ENCODE measurements around the gene ACADSB. TPM values are rescaled to one million over a fixed set of nuclear protein-coding genes. Genes with fewer than 3 reads are reported as not detected.

ACADSB gene
- total RNA-seq, 3 donors from 2014 or later, result 34.8 to 48.9 (median 38.2) TPM

DNA sequence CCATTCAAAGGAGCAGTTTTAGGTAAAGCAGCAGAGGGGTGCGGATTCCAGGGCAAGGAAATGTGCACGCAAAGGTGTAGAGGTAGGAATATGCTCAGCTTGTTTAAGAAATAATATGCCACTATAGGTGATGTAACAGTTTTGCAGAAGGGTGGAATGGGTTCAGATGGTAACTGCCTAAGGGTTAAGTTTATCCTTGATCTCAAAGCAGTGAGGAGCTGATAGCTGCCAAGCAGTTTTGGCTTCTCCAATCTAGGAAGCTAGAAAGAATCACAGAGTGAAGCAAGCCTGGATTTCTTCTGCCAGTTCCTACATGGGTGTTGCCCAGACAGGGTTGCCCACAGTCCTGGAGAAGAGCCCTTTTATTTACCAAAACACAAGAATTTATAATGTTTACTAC lies 6.0 kb downstream of the ACADSB start:
- no peak for ATAC-seq

DNA sequence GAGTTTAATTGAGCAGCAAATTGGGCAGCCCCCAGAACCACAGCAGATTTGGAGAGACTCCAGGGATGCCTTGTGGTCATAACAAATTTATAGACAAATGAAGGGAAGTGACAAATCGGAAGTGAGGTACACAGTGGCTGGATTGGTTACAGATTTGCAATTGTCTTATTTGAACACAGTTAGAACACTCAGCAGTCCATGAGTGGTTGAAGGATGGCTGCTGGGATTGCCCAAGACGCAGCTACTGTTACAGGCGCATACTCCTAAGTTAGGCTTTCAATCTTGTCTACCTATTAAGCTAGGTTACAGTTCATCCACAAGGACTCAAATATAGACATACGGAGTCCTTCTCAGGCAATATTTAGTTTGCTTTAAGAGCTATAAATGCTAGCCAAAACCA lies 7.4 kb downstream of the ACADSB start:
- DNase-seq (no peak), ATAC-seq (no peak)
- intact Hi-C loops (cut with DNase I, micrococcal nuclease), result no loop called here
- H3K9me3 ChIP-seq, result no peaks in the 10 kb centered on the region
- H3K4me3 ChIP-seq, result no peak overlapping the region
- peaks cover 9% of the 10 kb centered on the region for H3K4me1 ChIP-seq (ENCODE audit: low read depth)
- no peaks in the 10 kb centered on the region for H3K36me3 ChIP-seq (ENCODE audit: low read depth)
- TF ChIP-seq, protein P1, sequence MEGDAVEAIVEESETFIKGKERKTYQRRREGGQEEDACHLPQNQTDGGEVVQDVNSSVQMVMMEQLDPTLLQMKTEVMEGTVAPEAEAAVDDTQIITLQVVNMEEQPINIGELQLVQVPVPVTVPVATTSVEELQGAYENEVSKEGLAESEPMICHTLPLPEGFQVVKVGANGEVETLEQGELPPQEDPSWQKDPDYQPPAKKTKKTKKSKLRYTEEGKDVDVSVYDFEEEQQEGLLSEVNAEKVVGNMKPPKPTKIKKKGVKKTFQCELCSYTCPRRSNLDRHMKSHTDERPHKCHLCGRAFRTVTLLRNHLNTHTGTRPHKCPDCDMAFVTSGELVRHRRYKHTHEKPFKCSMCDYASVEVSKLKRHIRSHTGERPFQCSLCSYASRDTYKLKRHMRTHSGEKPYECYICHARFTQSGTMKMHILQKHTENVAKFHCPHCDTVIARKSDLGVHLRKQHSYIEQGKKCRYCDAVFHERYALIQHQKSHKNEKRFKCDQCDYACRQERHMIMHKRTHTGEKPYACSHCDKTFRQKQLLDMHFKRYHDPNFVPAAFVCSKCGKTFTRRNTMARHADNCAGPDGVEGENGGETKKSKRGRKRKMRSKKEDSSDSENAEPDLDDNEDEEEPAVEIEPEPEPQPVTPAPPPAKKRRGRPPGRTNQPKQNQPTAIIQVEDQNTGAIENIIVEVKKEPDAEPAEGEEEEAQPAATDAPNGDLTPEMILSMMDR (IDR thresholded peaks at IDR 0.05), result no peak

More for the DNA sequence above, 6.0 kb downstream of the ACADSB start:
- TF ChIP-seq, protein P1 (IDR thresholded peaks at IDR 0.05), result no peak
- H3K9me3 ChIP-seq, result no peaks in the 10 kb centered on the region
- peaks cover 1% of the 10 kb centered on the region for H3K4me1 ChIP-seq (ENCODE audit: low read depth)
- no peak for DNase-seq
- no peaks in the 10 kb centered on the region for H3K36me3 ChIP-seq (ENCODE audit: low read depth)
- intact Hi-C loops (cut with DNase I, micrococcal nuclease), result no loop called here
- no peak overlapping the region for H3K4me3 ChIP-seq

DNA sequence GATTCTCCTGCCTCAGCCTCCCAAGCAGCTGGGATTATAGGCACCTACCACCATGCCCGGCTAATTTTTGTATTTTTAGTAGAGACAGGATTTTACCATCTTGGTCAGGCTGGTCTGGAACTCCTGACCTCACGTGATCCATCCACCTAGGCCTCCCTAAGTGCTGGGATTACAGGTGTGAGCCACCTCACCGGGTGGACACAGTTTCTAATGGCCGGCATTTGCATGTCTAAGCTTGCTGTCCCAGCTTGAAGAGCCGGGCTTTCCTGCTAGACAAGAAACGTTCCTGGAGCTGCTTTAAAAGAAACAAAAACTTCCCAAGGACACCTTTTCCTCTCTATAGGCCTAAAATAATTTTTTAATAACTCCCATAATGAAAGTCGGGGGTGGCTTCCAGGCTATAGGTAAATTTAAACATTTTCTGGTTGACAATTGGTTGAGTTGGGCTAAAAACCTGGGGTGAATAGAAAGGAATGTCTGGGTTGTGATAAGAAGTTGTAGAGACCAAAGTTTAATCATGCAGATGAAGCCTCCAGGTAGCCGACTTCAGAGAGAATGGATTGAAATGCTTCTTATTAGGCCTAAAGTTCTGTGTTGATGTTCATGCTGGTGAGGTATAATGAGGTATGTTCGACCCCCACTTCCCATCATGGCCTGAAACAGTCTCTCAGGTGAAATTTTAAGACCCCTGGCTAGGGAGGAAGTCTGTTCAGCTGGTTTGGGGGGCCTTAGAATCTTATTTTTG lies 8.8 kb downstream of the ACADSB start:
- intact Hi-C loops (cut with DNase I, micrococcal nuclease), result no loop called here
- Histone ChIP-seq H3K9me3 (no peaks in the 10 kb centered on the region), H3K36me3 (ENCODE audit: low read depth) (no peaks in the 10 kb centered on the region), H3K4me1 (ENCODE audit: low read depth) (peaks cover 13% of the 10 kb centered on the region), H3K4me3 (no peak overlapping the region)
- ATAC-seq (no peak), DNase-seq (no peak)
- TF ChIP-seq, protein P1 (IDR thresholded peaks at IDR 0.05), result no peak

DNA sequence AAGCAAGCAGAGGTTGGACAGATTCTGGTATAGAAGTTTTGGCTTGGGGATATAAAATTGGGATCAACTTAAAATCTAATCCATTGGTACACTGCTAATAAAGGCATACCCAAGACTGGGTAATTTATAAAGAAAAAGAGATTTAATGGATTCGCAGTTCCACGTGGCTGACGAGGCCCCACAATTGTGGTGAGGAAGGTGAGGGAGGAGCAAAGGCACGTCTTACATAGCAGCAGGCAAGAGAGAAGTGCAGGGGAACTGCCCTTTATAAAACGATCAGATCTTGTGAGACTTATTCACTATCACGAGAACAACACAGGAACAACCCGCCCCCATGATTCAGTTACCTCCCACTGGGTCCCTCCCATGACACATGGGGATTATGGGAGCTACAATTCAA lies 9.7 kb downstream of the ACADSB start:
- Histone ChIP-seq H3K4me3 (no peak overlapping the region), H3K36me3 (ENCODE audit: low read depth) (no peaks in the 10 kb centered on the region), H3K4me1 (ENCODE audit: low read depth) (peaks cover 13% of the 10 kb centered on the region), H3K9me3 (no peaks in the 10 kb centered on the region)
- ATAC-seq, result no peak
- DNase-seq, result no peak
- intact Hi-C loops (cut with DNase I, micrococcal nuclease), result no loop called here
- TF ChIP-seq, protein P1 (IDR thresholded peaks at IDR 0.05), result no peak

DNA sequence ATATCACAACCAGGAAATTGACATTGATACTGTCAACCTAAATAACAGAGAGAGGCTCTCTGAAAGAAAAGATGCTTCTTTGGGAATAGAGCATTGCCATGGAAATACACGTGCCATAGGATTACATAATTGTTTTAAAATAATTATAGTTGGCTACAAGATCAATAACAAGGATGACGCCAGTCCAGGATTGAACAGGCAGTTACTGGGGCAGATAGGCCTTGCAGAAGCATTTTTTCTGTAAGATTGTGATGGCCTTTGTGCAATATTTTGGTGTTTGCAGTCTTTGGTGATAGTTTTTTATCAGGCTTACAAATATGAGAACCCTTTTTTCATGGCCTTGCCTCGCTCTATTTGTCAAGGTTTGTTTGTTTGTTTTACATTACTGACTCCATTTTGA lies 10.5 kb downstream of the ACADSB start:
- no peak overlapping the region for H3K4me3 ChIP-seq
- no peaks in the 10 kb centered on the region for H3K36me3 ChIP-seq (ENCODE audit: low read depth)
- TF ChIP-seq, protein P1 (IDR thresholded peaks at IDR 0.05), result no peak
- ATAC-seq, result no peak
- H3K4me1 ChIP-seq (ENCODE audit: low read depth), result peaks cover 13% of the 10 kb centered on the region
- intact Hi-C loops (cut with DNase I, micrococcal nuclease), result no loop called here
- DNase-seq, result no peak
- H3K9me3 ChIP-seq, result no peaks in the 10 kb centered on the region
